ENCODE data around the gene ATXN3L.

DNA sequence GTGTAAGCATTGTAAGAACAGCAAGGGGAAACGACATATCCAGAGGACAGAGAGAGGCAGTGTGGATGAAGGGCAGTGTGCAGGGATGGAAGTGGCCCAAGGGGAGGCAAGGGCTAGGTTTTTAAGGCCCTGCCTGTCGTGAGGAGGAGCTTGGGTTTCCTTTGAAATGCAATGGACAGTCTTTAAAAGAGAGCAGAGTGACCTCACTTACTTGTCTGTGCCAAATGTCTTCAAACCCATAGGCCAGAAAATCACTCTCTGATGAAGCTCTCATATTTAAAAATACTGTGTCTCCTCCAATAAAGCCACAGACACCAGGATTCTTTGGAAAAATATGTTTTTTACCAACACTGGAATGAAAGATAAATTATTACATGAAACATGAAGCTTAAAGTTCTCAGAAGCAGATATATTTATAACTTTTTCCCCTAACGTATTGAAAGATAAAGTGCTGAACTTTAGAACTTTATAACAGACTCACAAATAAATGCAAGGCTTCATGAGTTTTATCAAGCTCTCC, 19.2 kb upstream of the ATXN3L start:
- no peak for TF ChIP-seq GATA2 (IDR thresholded peaks at IDR 0.05; ENCODE audit: low read depth, low read length)
- TF ChIP-seq GATA3 (IDR thresholded peaks at IDR 0.05; ENCODE audit: low read depth, low read length) = no peak
